ENCODE data around the gene CST8. TPM values are rescaled to one million over a fixed set of nuclear protein-coding genes. Genes with fewer than 3 reads are reported as not detected.

CST8 gene
- total and polyA plus RNA-seq, 2 donors: not detected

- DNase-seq (ENCODE audit: extremely low spot score): no peak
- H3K36me3 ChIP-seq (ENCODE audit: insufficient read depth): no peaks in the 10 kb centered on the region
- no peaks in the 10 kb centered on the region for H3K4me1 ChIP-seq (ENCODE audit: insufficient read depth)
- H3K27ac ChIP-seq (ENCODE audit: low read depth): no peak overlapping the region
- 80% methylated on average over 4 of the region's 4 CpGs for WGBS
- no peak overlapping the region for H3K4me3 ChIP-seq (ENCODE audit: low read depth, low read length)
Observed at GRCh38 chr20:23517719-23518118, 26.8 kb downstream of the CST8 start.

GRCh38 chr20:23519556-23519955, 28.6 kb downstream of the CST8 start:
- no peaks in the 10 kb centered on the region for H3K36me3 ChIP-seq (ENCODE audit: insufficient read depth)
- 76% methylated on average over 6 of the region's 6 CpGs for WGBS
- no peak overlapping the region for H3K4me3 ChIP-seq (ENCODE audit: low read depth, low read length)

GRCh38 chr20:23520185-23520584, 29.3 kb downstream of the CST8 start:
- Histone ChIP-seq H3K27ac (ENCODE audit: low read depth) (no peak overlapping the region), H3K4me1 (ENCODE audit: insufficient read depth) (no peaks in the 10 kb centered on the region), H3K36me3 (ENCODE audit: insufficient read depth) (no peaks in the 10 kb centered on the region), H3K4me3 (ENCODE audit: low read depth, low read length) (no peak overlapping the region)
- 74% methylated on average over 2 of the region's 2 CpGs for WGBS
- no peak for DNase-seq (ENCODE audit: extremely low spot score)

More at GRCh38 chr20:23519556-23519955, 28.6 kb downstream of the CST8 start:
- no peak for DNase-seq (ENCODE audit: extremely low spot score)
- Histone ChIP-seq H3K4me1 (ENCODE audit: insufficient read depth) (no peaks in the 10 kb centered on the region), H3K27ac (ENCODE audit: low read depth) (no peak overlapping the region)

- Histone ChIP-seq H3K27ac (ENCODE audit: low read depth) (no peak overlapping the region), H3K4me3 (ENCODE audit: low read depth, low read length) (no peak overlapping the region), H3K36me3 (ENCODE audit: insufficient read depth) (no peaks in the 10 kb centered on the region), H3K4me1 (ENCODE audit: insufficient read depth) (no peaks in the 10 kb centered on the region)
- 79% methylated on average over 10 of the region's 10 CpGs for WGBS
- DNase-seq (ENCODE audit: extremely low spot score): no peak
Observed at GRCh38 chr20:23524146-23524545, 33.2 kb downstream of the CST8 start.

- WGBS: 98% methylated on average over 1 of the region's 1 CpG
- H3K4me3 ChIP-seq (ENCODE audit: low read depth, low read length): no peak overlapping the region
- DNase-seq (ENCODE audit: extremely low spot score): no peak
Observed at GRCh38 chr20:23526850-23527249, 35.9 kb downstream of the CST8 start.

GRCh38 chr20:23528867-23529431, 38.0 kb downstream of the CST8 start:
- H3K4me3 ChIP-seq (ENCODE audit: low read depth, low read length): no peak overlapping the region
- WGBS: 69% methylated on average over 1 of the region's 1 CpG
- DNase-seq (ENCODE audit: extremely low spot score): no peak

More at GRCh38 chr20:23526850-23527249, 35.9 kb downstream of the CST8 start:
- Histone ChIP-seq H3K4me1 (ENCODE audit: insufficient read depth) (no peaks in the 10 kb centered on the region), H3K27ac (ENCODE audit: low read depth) (no peak overlapping the region), H3K36me3 (ENCODE audit: insufficient read depth) (no peaks in the 10 kb centered on the region)

GRCh38 chr20:23530937-23531567, 40.1 kb downstream of the CST8 start:
- WGBS: 51% methylated on average over 1 of the region's 1 CpG
- Histone ChIP-seq H3K27ac (ENCODE audit: low read depth) (no peak overlapping the region), H3K36me3 (ENCODE audit: insufficient read depth) (no peaks in the 10 kb centered on the region), H3K4me3 (ENCODE audit: low read depth, low read length) (no peak overlapping the region), H3K4me1 (ENCODE audit: insufficient read depth) (no peaks in the 10 kb centered on the region)
- no peak for DNase-seq (ENCODE audit: extremely low spot score)

More at GRCh38 chr20:23528867-23529431, 38.0 kb downstream of the CST8 start:
- H3K27ac ChIP-seq (ENCODE audit: low read depth): no peak overlapping the region
- H3K4me1 ChIP-seq (ENCODE audit: insufficient read depth): no peaks in the 10 kb centered on the region
- no peaks in the 10 kb centered on the region for H3K36me3 ChIP-seq (ENCODE audit: insufficient read depth)

- H3K4me3 ChIP-seq (ENCODE audit: low read depth, low read length): no peak overlapping the region
- no peaks in the 10 kb centered on the region for H3K36me3 ChIP-seq (ENCODE audit: insufficient read depth)
- DNase-seq (ENCODE audit: extremely low spot score): no peak
- H3K4me1 ChIP-seq (ENCODE audit: insufficient read depth): no peaks in the 10 kb centered on the region
- H3K27ac ChIP-seq (ENCODE audit: low read depth): no peak overlapping the region
- WGBS: 54% methylated on average over 1 of the region's 1 CpG
Observed at GRCh38 chr20:23532533-23532932, 41.6 kb downstream of the CST8 start.

- Histone ChIP-seq H3K4me1 (ENCODE audit: insufficient read depth) (no peaks in the 10 kb centered on the region), H3K4me3 (ENCODE audit: low read depth, low read length) (no peak overlapping the region), H3K27ac (ENCODE audit: low read depth) (no peak overlapping the region), H3K36me3 (ENCODE audit: insufficient read depth) (no peaks in the 10 kb centered on the region)
- DNase-seq (ENCODE audit: extremely low spot score): no peak
Observed at GRCh38 chr20:23533161-23533560, 42.2 kb downstream of the CST8 start.

- no peaks in the 10 kb centered on the region for H3K4me1 ChIP-seq (ENCODE audit: insufficient read depth)
- DNase-seq (ENCODE audit: extremely low spot score): no peak
Observed at GRCh38 chr20:23534801-23535593, 44.1 kb downstream of the CST8 start.

GRCh38 chr20:23536328-23536974, 45.5 kb downstream of the CST8 start:
- H3K27ac ChIP-seq (ENCODE audit: low read depth): no peak overlapping the region
- WGBS: 51% methylated on average over 2 of the region's 2 CpGs
- no peaks in the 10 kb centered on the region for H3K4me1 ChIP-seq (ENCODE audit: insufficient read depth)
- H3K36me3 ChIP-seq (ENCODE audit: insufficient read depth): no peaks in the 10 kb centered on the region
- DNase-seq (ENCODE audit: extremely low spot score): no peak
- H3K4me3 ChIP-seq (ENCODE audit: low read depth, low read length): no peak overlapping the region

More at GRCh38 chr20:23534801-23535593, 44.1 kb downstream of the CST8 start:
- Histone ChIP-seq H3K27ac (ENCODE audit: low read depth) (no peak overlapping the region), H3K36me3 (ENCODE audit: insufficient read depth) (no peaks in the 10 kb centered on the region), H3K4me3 (ENCODE audit: low read depth, low read length) (no peak overlapping the region)
- WGBS: 82% methylated on average over 20 of the region's 20 CpGs

- Histone ChIP-seq H3K4me1 (ENCODE audit: insufficient read depth) (no peaks in the 10 kb centered on the region), H3K4me3 (ENCODE audit: low read depth, low read length) (no peak overlapping the region), H3K36me3 (ENCODE audit: insufficient read depth) (no peaks in the 10 kb centered on the region), H3K27ac (ENCODE audit: low read depth) (no peak overlapping the region)
- WGBS: 65% methylated on average over 3 of the region's 3 CpGs
- no peak for DNase-seq (ENCODE audit: extremely low spot score)
Observed at GRCh38 chr20:23537030-23537429, 46.1 kb downstream of the CST8 start.

- H3K36me3 ChIP-seq (ENCODE audit: insufficient read depth): no peaks in the 10 kb centered on the region
- H3K4me3 ChIP-seq (ENCODE audit: low read depth, low read length): no peak overlapping the region
- H3K27ac ChIP-seq (ENCODE audit: low read depth): no peak overlapping the region
- no peak for DNase-seq (ENCODE audit: extremely low spot score)
- 69% methylated on average over 4 of the region's 4 CpGs for WGBS
- H3K4me1 ChIP-seq (ENCODE audit: insufficient read depth): no peaks in the 10 kb centered on the region
Observed at GRCh38 chr20:23540624-23541023, 49.7 kb downstream of the CST8 start.

Measured in urinary bladder (tissue), 4 donors.